HepG2 (cell line): Measurements from ENCODE around the gene U2AF2. TPM values are rescaled to one million over a fixed set of nuclear protein-coding genes. Genes with fewer than 3 reads are reported as not detected.
A peak's percentile ranks its signal among the peaks of the same experiment; 100 is the strongest.

ENCODE experiments used
- AGO1 ChIP-seq: fragments of 200-400 bp; formaldehyde crosslinking; IDR thresholded peaks from 2 replicates; pipeline ENCODE4 v1.6.1; 2017; ENCODE audit warnings: mild to moderate bottlenecking, low read depth, low read length, moderate library complexity; ENCODE audit not compliant: poor library complexity, severe bottlenecking
- ARNTL ChIP-seq: sonication (generic); formaldehyde crosslinking; IDR thresholded peaks from 2 replicates; pipeline ENCODE4 v1.4.0; 2020; ENCODE audit warnings: mild to moderate bottlenecking, missing genetic modification reagents
- CC2D1A ChIP-seq: sonication (generic); formaldehyde crosslinking; IDR thresholded peaks from 2 replicates; pipeline ENCODE4 v1.8.1; 2023; ENCODE audit warnings: mild to moderate bottlenecking, missing genetic modification reagents
- GATAD2A ChIP-seq: IDR thresholded peaks from 2 replicates; pipeline ENCODE4 v1.6.1; 2016
- HMGXB3 ChIP-seq: sonication (generic); formaldehyde crosslinking; IDR thresholded peaks from 2 replicates; pipeline ENCODE4 v1.4.0; 2020; ENCODE audit warnings: missing genetic modification reagents, borderline replicate concordance
- IKZF4 ChIP-seq: sonication (generic); formaldehyde crosslinking; IDR thresholded peaks from 2 replicates; pipeline ENCODE4 v1.5.1; 2020; ENCODE audit warnings: borderline replicate concordance, mild to moderate bottlenecking, low read depth, missing genetic modification reagents; ENCODE audit errors: not compliant biosample characterization
- KDM1A ChIP-seq: IDR thresholded peaks from 2 replicates; pipeline ENCODE4 v1.6.1; 2016; ENCODE audit warnings: missing compliant biosample characterization
- MAX ChIP-seq: IDR thresholded peaks from 2 replicates; pipeline ENCODE4 v1.6.1; 2012; ENCODE audit warnings: inconsistent platforms
- MIER2 ChIP-seq: IDR thresholded peaks from 2 replicates; pipeline ENCODE4 v1.6.1; 2016; ENCODE audit warnings: missing biosample characterization, missing genetic modification reagents
- MIER3 ChIP-seq: IDR thresholded peaks from 2 replicates; pipeline ENCODE4 v1.6.1; 2016; ENCODE audit warnings: missing compliant biosample characterization, borderline replicate concordance
- STAG1 ChIP-seq: sonication (generic); formaldehyde crosslinking; IDR thresholded peaks from 2 replicates; pipeline ENCODE4 v1.4.0; 2020; ENCODE audit warnings: missing genetic modification reagents
- TFDP1 ChIP-seq: IDR thresholded peaks from 2 replicates; pipeline ENCODE4 v1.6.1; 2016; ENCODE audit warnings: missing compliant biosample characterization, missing genetic modification reagents, borderline replicate concordance
- TRIM24 ChIP-seq: sonication (generic); formaldehyde crosslinking; IDR thresholded peaks from 2 replicates; pipeline ENCODE4 v1.8.0; 2022; ENCODE audit warnings: mild to moderate bottlenecking, missing genetic modification reagents
- ZBTB21 ChIP-seq: sonication (generic); formaldehyde crosslinking; IDR thresholded peaks from 2 replicates; pipeline ENCODE4 v1.4.0; 2020; ENCODE audit warnings: missing genetic modification reagents
- ZBTB49 ChIP-seq: sonication (generic); formaldehyde crosslinking; IDR thresholded peaks from 2 replicates; pipeline ENCODE4 v1.4.0; 2020; ENCODE audit warnings: missing genetic modification reagents, borderline replicate concordance
- ZFP36L2 ChIP-seq: sonication (generic); formaldehyde crosslinking; IDR thresholded peaks from 2 replicates; pipeline ENCODE4 v1.4.0; 2020; ENCODE audit warnings: missing genetic modification reagents
- ZKSCAN1 ChIP-seq: fragments of 150-350 bp; IDR thresholded peaks from 2 replicates; pipeline ENCODE4 v1.6.1; 2014; ENCODE audit warnings: low read length
- ZKSCAN5 ChIP-seq: sonication (generic); formaldehyde crosslinking; IDR thresholded peaks from 2 replicates; pipeline ENCODE4 v1.5.1; 2020; ENCODE audit warnings: mild to moderate bottlenecking, missing genetic modification reagents
- ZNF180 ChIP-seq: sonication (generic); formaldehyde crosslinking; IDR thresholded peaks from 2 replicates; pipeline ENCODE4 v1.4.0; 2020; ENCODE audit warnings: low read depth, missing genetic modification reagents, borderline replicate concordance
- ZNF563 ChIP-seq: sonication (generic); formaldehyde crosslinking; IDR thresholded peaks from 2 replicates; pipeline ENCODE4 v1.8.0; 2022; ENCODE audit warnings: mild to moderate bottlenecking, moderate library complexity, missing genetic modification reagents
- ZNF674 ChIP-seq: sonication (generic); formaldehyde crosslinking; IDR thresholded peaks from 2 replicates; pipeline ENCODE4 v1.5.0; 2020; ENCODE audit warnings: low read depth, mild to moderate bottlenecking, missing genetic modification reagents
- ZNF740 ChIP-seq: sonication (generic); formaldehyde crosslinking; IDR thresholded peaks from 2 replicates; pipeline ENCODE4 v1.4.0; 2020; ENCODE audit warnings: missing genetic modification reagents
- polyA plus RNA-seq, 8 experiments: library from polyadenylated mRNA; depleted of rRNA in 3 of 8; stranded (reverse) in 7 of 8; unstranded in 1 of 8; fragments of >200 nt; fragmentation: Illumina TruSeq in 4 of 8; extraction: Trizol in 4 of 8; gene quantifications; 2 replicates each; pipeline versions ENCODE4 v1.2.1 to v1.2.3, GENCODE V29; 2011 to 2016; ENCODE audit warnings: low read depth in 4 of 8, missing spikeins in 1 of 8, mixed read lengths in 1 of 8; ENCODE audit not compliant: insufficient read depth in 1 of 8
- total RNA-seq, 5 experiments: library from RNA; depleted of rRNA; stranded (reverse); fragments of >200 nt; fragmentation: Illumina TruSeq; extraction: Trizol; gene quantifications; 2 replicates each; pipeline ENCODE4 v1.2.3, GENCODE V29; 2016; ENCODE audit warnings: low read depth in 1 of 5

Gene U2AF2
- total and polyA plus RNA-seq, 2 of the 13 experiments (the other 11 are each of a cell fraction or from before 2014, with no cell fraction given): 84.3 to 124 TPM

- peak; percentile 63; the same call in 1 of the 2 replicates for TF ChIP-seq HMGXB3 (CRISPR knock-in tag)
- no peak for TF ChIP-seq CC2D1A (CRISPR knock-in tag)
- no peak for TF ChIP-seq ZNF740 (CRISPR knock-in tag)
- peak; percentile 98 for TF ChIP-seq AGO1
- no peak for TF ChIP-seq TRIM24 (CRISPR knock-in tag)
- no peak; the same call in 1 of the 2 replicates for TF ChIP-seq ZNF563 (CRISPR knock-in tag)
- TF ChIP-seq MAX: peak; percentile 59
- no peak for TF ChIP-seq ARNTL (CRISPR knock-in tag)
- TF ChIP-seq MIER3 (CRISPR knock-in tag): peak; percentile 46; the same call in 1 of the 2 replicates
- no peak for TF ChIP-seq ZFP36L2 (CRISPR knock-in tag)
- TF ChIP-seq ZNF674 (CRISPR knock-in tag): no peak
- no peak for TF ChIP-seq KDM1A (CRISPR knock-in tag)
- TF ChIP-seq ZBTB21 (CRISPR knock-in tag): 0 out of 2 replicates have a peak, but pooled peaks have one; percentile 60
- no peak for TF ChIP-seq ZNF180 (CRISPR knock-in tag)
- TF ChIP-seq GATAD2A (CRISPR knock-in tag): no peak
- TF ChIP-seq ZKSCAN1: no peak
- no peak for TF ChIP-seq ZKSCAN5 (CRISPR knock-in tag)
- 0 out of 2 replicates have a peak, but pooled peaks have one; percentile 41 for TF ChIP-seq TFDP1 (CRISPR knock-in tag)
- TF ChIP-seq ZBTB49 (CRISPR knock-in tag): no peak
- no peak for TF ChIP-seq IKZF4 (CRISPR knock-in tag)
- TF ChIP-seq STAG1: no peak
- TF ChIP-seq MIER2 (CRISPR knock-in tag): peak; percentile 54; the same call in 1 of the 2 replicates
Observed at GRCh38 chr19:55674841-55675660, 20.2 kb downstream of the U2AF2 start, which contains the start of gene EPN1 (continued).
